GM18502 (cell line): Measurements from ENCODE around the gene ZCCHC8.
"Not testable (repeated sequence)": the region's sequence is repeated elsewhere in the genome, so short reads cannot be mapped to it uniquely, and the experiment has no call there.

Experiments
- ATAC-seq: cut with Tn5 transposase; IDR thresholded peaks from one replicate; pipeline ENCODE4 v1.9.1; 2021; ENCODE audit warnings: mild to moderate bottlenecking; ENCODE audit not compliant: unreplicated experiment, poor library complexity

The ZCCHC8 gene

DNA sequence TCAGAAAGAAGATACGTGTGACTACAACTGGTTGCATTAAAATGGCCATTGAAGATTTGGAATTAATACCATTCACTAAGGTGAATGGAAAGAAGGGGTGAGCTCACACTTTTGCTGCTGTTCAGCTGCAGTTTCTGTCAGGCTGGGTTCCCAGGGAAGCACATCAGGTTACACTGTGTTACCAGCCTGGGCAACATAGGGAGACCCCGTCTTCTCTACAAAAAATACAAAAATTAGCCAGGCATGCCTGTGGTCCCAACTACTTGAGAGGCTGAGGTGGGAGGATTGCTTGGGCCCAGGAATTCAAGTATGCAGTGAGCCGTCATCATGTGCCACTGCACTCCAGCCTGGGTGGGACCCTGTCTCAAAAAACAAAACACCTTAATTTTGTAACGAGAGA, 12.9 kb upstream of the ZCCHC8 start:
- no peak for ATAC-seq

DNA sequence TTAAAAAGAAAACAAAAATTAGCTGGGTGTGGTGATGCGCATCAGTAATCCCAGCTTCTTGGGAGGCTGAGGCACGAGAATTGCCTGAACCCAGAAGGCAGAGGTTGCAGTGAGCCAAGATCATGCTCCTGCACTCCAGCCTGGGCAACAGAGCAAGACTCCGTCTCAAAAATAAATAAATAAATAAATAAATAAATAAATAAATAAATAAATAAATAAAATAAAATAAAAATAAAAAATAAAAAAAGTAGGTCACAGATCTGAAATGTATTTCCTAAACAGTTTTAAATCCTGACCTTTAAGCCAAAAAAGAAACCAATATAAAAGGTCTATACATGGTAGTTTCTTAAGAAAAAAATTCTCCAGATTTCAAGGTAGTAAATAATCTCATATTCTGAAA, 12.3 kb upstream of the ZCCHC8 start:
- not testable (repeated sequence) for ATAC-seq

DNA sequence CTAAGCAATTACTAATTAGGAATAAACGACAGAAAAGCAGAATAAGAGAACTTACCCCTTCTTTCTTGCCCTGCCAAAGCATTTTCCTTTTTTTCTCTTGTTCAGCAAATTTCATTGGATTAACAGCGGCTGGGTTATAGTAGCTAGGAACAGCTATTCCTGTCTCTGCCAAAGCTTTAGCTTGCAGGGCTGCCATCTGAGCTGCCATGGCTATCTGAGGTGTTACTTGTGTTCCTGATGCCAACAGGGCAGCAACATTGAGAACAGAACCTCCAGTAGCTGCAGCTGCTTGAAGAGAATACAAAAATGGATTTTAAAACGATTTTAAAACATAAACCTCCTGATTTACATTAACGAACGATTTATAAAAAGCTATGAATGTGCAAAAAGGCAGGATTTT, 7.4 kb upstream of the ZCCHC8 start:
- no peak for ATAC-seq

DNA sequence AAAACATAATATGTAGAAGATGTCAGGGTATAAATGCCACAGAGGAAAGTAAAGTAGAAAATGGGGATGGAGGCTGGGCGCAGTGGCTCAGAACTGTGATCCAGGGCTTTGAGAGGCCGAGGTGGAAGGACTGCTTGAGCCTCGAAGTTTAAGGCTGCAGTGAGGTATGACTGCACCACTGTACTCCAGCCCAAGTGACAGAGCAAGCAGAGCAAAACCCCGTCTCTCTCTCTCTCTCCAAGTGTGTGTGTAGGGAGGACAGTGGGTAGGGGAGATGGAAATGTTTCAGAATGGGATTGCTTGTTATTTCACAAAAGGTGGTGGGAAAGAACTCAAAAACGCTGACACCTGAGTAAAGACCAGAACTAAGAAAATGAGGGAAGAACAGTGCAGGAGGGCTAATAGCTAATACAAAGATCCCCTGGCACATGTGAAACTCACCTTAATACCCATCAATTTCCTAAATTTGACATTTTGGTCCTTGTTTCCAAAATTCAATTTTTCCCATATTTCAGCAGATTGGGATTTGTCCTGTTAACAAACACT, 5.7 kb upstream of the ZCCHC8 start:
- no peak for ATAC-seq

DNA sequence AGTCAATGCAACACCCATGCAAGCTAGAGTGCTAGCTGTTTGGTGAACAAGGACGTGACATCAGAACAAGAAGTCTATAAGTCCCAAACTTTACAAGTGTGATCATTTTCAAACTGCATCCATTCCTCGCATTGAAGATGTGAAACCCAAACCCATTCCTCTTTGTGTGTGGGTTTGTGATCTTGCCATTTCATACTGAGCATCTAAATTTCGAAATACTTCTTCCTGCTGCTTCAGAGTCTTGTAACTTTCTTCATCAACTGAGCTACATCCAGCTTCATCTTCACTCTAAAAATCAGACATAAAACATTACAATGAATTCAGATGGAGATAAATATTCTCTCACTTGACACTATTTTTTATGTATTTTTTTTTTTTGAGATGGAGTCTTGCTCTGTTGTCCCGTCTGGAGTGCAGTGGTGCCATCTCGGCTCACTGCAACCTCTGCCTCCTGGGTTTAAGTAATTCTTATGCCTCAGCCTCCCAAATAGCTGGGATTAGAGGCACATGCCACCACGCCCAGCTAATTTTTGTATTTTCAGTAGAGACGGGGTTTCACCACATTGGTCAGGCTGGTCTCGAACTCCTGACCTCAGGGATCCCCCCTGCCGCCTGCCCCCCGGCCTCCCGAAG, 4.8 kb upstream of the ZCCHC8 start:
- no peak for ATAC-seq

DNA sequence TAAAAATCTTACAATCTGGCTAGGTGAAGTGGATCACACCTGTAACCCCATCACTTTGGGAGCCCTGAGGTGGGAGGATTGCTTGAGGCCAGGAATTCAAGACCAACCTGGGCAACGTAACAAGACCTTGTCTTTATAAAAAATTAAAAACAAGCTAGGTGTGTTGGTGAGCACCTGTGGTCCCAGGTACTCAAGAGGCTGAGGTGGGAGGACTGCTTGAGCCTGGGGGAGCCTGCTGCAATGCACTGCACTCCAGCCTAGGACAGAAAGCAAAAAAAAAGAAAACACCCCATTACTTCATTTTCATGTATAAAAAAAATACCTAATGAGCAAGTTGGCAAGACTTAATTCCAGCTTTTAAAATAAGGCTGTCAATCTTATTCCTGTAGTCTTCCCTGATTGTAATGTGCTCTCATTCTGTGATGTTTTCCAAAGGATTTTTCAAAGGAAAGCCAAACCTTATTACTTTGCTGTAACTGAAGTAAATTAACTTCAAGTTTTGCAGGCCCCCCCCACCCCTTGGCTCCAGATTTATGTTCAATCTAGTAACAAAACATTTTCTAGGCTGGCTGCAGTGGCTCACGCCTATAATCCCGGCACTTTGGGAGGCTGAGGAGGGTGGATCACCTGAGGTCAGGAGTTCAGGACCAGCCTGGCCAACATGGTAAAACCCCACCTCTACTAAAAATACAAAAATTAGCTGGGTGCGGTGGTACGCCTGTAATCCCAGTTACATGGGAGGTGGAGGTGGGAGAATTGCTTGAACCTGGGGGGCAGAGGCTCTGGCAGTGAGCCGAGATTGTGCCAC, 3.3 kb upstream of the ZCCHC8 start:
- no peak for ATAC-seq

DNA sequence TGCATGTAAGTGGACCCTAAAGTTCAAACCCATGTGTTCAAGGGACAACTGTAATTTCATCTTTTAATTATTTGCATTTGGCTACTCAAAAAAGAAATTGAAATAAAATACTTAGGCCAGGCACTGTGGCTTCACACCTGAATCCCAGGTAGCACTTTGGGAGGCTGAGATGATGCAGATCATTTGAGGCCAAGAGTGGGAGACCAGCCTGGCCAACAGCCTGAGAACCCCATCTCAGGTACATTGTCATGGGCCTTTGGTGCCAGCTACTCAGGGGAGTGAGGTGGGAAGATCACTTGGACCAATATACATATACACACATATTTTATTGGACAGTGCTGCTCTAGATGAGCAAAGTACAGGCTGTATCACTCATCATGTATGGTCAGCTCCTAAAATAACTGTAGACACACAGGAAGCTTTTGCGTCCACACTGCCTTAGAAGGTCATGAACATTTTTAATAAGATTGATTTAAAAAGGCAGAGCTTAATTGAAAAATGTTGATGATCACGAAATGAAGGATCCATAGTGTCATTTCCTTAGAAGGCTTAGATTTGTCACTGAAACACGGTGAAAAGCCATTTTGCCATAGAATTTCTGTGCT, 2.5 kb upstream of the ZCCHC8 start:
- ATAC-seq, result no peak

DNA sequence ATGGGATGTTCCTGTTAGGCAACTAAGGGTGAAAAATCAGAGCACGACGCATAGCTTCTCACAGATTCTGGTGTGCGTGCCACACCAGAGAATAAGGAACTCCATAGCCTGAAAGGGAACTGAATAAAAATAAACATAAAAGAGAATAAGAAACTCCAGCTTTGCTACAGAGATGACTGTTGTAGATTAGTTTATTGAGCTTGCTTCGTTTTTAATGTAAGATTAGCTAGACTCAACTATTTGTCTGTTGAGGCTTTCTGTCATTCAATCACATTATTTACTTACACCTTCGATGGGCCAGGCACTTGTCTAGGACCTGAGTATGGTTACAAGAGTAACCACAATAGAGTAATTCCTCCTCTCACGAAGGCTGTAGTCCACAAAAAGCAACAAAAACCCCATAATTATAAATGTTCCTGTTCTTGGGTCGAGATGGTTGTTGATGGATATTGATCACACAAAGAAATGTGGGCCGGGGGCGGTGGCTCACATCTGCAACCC, 807 bp upstream of the ZCCHC8 start:
- ATAC-seq, result no peak

DNA sequence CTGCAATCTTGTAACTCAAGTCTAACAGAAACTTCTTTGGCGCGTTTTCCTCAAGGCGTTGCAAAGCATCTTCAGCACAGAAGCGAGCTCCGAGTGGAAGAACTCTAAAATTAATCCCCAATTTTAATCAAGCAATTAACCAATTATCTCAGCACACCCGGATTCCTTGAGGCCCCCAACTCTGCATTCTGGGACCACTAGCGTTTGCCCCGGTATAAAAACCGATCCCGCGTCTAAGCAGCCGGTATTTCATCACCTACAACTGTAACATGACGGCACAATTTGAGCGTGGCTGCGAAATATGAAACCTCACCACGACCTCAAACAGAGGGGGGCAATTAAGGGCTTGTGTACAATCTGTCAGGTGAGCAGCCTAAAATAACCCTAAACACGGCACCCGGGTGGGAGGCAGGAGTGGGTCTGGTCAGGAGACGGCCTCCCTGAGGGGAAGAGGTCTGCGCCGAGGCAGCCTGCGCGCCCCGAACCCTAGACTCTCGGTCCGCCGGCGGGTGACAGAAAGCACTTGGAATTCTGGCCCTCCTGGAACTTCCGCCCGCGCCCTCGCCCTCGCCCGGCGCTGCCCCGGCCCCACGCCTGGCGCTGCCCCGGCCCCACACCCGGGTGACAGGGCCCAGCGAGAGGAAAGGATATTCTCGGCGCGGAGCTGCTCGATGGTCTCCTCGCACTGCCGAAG, 594 bp downstream of the ZCCHC8 start:
- ATAC-seq, result peak; percentile 22

DNA sequence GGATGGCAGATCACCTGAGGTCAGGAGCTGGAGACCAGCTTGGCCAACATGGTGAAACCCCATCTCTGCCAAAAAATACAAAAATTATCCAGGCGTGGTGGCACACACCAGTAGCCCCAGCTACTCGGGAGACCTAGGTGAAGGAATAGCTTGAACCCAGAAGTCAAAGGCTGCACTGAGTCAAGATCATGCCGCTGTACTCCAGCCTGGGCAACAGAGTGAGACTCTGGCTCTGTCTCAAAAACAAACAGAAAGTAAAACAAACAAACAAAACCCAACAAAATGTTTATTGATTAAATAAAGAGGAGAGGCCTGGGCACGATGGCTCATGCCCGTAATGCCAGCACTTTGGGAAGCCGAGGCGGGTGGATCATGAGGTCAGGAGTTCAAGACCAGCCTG, 5.5 kb downstream of the ZCCHC8 start:
- ATAC-seq, result no peak

DNA sequence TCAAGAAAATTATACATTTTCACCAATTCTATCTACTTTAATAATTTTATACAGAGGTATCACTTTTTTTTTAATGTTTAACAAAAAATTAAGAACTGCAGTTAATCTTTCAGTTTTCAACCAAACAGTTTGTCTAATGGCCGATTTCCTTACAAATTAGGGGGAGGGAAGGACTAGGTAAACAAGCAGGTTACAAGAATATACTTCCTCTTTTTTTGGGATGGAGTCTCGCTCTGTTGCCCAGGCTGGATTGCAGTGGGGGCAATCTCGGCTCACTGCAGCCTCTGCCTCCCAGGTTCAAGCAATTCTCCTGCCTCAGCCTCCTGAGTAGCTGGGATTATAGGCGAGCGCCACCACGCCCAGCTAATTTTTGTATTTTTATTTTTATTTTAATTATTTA, 7.5 kb downstream of the ZCCHC8 start:
- not testable (repeated sequence) for ATAC-seq

DNA sequence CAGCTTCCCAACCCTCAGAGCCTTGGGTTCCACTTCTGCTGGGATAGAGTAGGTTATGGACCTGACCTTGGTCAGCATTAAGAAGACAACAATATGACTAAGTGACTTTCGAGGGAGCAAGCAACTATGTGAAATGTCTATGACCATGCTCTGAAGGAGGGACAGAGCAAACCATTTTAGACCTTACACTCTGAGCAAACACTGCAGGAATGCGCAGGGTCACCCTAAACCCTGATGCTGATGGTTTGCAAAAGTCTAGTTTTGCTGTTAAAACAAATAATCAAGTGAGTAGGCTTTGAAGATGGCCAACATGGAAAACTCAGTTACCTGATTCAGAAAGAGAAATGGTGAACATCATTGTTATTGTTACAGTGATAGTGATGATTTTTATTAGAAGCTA, 8.7 kb downstream of the ZCCHC8 start:
- ATAC-seq, result no peak

DNA sequence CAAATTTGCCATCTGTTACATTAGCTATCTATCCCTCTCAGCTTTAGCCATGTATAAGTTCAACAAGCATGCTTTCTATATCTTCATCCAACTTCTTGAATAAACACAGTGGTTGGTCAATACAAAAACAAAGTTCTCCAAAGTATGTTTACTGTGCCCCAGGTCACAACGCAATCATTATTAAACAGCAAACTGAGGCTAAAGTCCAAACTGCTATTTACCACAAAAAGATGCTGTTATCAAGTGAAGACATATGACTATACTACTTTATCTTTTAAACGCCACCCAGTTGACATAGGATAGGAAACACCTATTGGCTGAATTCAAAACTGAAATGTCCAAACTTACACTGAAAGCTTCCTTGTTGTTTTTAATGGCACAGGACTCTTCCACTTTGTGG, 11.7 kb downstream of the ZCCHC8 start:
- ATAC-seq, result no peak

DNA sequence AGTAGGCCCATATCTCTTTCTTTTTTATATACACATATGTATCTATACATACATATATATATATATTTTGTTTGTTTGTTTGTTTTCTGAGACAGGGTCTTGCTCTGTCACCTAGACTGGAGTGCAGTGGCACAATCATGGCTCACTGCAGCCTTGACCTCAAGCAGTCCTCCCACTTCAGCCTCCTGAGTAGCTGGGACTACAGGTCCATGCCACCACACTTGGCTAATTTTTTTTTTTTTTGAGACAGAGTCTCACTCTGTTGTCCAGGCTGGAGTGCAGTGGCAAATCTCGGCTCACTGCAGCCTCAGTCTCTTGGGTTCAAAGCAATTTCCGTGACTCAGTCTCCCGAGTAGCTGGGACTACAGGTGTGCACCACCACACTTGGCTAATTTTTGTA, 12.9 kb downstream of the ZCCHC8 start:
- not testable (repeated sequence) for ATAC-seq

DNA sequence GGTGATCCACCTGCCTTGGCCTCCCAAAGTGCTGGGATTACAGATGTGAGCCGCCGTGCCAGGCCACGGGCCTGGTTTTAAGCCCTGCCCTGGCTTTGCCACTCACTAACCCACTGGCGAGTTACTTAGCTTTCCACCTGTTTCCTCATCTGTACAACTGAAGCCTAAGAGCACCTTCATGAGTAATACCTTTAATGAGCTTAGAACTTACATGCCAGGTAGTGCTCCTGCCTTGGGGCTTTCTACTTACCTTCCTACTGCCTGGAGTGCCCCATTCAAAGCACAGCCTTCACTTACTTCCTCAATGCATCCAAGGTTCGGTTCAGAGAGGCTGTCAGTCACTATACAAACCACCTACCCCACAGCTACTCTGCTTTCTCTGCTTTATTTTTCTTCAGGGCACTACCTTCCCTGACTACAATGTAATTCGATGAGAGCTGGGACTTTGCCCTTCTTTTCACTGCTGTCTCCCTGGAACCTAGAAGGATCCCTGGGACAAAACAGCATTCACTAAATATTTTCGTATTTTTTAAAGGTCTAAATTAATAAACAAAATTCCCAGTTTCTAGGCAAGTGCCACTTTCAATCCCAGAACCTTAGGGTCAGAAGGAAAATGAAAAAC, 13.8 kb downstream of the ZCCHC8 start:
- no peak for ATAC-seq

DNA sequence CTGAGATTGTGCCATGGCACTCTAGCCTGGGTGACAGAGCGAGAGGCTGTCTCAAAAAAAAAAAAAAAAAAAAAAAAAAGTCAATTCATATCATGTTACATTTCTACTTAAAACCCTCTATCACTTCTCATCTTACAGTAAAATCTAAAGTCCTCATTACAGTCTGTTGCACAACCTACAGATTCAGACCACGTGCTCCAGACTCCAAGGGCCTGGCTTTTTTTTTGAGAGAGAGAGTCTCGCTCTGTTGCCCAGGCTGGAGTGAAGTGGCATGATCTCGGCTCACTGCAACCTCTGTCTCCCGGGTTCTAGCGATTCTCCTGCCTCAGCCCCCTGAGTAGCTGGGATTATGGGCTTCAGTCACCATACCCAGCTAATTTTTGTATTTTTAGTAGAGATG, 14.4 kb downstream of the ZCCHC8 start:
- not testable (repeated sequence) for ATAC-seq

DNA sequence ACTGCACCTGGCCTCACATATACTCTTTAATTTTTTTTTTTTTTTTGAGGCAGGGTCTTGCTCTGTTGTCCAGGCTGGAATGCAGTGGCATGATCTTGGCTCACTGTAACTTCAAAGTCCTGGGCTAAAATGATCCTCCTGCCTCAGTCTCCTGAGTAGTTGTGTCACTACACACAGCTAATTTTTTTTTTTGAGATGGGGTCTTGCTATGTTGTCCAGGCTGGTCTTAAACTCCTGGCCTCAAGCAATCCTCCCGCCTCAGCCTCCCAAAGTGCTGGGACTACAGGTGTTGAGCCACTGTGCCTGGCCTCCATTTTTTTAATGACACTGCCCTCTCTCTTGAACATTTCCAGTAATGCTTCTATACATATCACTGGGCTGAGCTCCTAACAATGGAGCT, 16.3 kb downstream of the ZCCHC8 start:
- not testable (repeated sequence) for ATAC-seq

DNA sequence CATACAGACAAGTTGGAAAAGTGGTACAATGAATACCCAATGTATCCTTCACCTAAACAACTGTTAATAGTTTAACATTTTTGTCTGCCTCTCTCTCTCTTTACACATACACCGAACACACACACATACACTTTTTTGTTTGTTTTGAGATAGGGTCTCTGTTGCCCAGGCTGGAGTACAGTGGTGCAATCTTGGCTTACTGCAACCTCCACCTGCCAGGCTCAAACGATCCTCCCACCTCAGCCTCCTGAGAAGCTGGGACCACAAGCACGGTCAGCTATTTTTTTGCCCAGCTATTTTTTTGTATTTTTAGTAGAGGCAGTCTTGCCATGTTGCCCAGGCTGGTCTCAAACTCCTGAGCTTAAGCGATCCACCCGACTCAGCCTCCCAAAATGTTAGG, 16.8 kb downstream of the ZCCHC8 start:
- no peak for ATAC-seq

DNA sequence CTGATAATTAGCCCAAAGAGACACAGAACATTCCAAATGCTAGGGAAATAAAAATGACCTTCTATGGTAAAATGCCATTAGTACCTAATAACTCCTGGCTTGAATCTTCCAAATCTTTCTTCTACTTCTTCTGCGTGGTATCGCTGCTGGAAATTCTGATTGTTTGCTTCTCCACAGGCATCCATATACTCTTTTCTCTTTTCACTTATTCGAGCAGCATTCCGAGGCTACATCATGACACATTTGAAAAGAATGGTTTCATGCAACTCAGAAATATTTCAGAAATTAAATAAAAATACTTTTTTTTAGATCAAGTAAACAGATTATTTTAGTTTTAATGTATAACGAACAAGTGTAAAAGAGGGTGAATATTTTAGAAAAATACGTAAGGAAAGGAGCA, 18.9 kb downstream of the ZCCHC8 start:
- no peak for ATAC-seq

DNA sequence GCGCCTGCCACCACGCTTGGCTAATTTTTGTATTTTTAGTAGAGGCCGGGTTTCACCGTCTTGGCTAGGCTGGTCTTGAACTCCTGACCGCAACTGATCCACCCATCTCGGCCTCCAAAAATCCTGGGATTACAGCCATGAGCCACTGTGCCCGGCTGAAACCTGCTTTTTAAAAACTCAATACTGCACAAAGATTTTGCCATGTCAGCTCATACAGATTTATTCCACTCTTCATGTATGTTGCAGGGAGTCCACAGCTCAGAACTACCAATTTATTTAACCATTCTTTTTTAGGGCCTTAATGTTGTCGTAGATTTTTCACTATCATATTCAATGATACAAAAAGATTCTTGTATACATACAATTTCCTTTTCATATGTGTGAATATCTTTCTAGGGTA, 20.0 kb downstream of the ZCCHC8 start:
- ATAC-seq, result no peak
